Left renal cortex interstitium (tissue), 4 donors: ENCODE results near the gene ACTN1. TPM values are rescaled to one million over a fixed set of nuclear protein-coding genes. Genes with fewer than 3 reads are reported as not detected.

ENCODE experiments used
- DNase-seq, 4 donors: peaks; one replicate each; pipeline ENCODE4 v3.0.0-alpha.2; 2013; ENCODE audit warnings: low read depth in 4 of 4, low spot score in 2 of 4, missing footprints in 1 of 4
- polyA plus RNA-seq, 4 donors: library from polyadenylated mRNA; unstranded; fragments of 120-200 nt; gene quantifications; one replicate each; pipeline ENCODE4 v1.2.1, GENCODE V29; 2013; ENCODE audit not compliant: insufficient read length in 4 of 4

The ACTN1 gene
- polyA plus RNA-seq, 4 donors: 71.6 to 83.5 (median 75.3) TPM

DNA sequence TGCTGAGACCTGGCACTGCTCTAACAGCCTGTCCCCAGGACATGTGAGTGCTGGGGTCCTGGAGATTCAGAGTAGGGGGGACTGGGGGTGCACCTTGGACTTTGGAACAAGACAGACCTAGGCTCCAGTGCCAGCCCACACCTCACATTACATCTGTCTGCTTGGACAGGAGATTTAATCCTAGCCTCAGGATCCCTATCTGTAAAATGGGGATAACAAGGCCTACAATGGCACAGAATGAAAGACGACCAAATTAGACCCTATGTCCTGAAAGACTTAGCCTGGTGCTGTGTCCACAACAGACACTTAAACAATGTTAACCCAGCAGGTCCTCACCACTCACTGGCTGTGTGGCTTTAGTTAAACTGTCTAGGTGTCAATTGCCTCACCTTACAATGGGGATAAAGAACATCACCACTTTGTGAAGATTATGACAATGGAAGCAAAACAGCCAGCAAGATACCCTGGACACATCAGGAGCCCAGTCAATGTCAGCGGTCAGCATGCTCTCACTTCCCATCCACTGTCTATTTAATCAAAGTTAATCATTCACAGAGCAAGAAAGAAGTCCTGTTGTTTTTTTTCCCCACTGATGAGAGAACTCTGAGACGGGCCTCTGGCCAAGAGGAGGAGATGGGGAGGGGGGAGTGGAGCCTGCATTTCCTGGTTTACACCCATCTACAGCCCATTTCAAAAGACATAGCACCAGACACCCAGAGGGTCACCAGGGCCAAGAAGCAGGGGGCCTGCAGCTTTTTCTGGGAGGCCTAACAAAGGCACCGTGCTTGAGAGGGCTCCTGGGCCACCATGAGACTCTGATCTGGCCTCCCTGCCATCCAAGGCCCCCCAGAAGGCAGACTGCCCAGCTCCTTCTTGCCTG, 40.6 kb downstream of the ACTN1 start:
- DNase-seq: no peak

DNA sequence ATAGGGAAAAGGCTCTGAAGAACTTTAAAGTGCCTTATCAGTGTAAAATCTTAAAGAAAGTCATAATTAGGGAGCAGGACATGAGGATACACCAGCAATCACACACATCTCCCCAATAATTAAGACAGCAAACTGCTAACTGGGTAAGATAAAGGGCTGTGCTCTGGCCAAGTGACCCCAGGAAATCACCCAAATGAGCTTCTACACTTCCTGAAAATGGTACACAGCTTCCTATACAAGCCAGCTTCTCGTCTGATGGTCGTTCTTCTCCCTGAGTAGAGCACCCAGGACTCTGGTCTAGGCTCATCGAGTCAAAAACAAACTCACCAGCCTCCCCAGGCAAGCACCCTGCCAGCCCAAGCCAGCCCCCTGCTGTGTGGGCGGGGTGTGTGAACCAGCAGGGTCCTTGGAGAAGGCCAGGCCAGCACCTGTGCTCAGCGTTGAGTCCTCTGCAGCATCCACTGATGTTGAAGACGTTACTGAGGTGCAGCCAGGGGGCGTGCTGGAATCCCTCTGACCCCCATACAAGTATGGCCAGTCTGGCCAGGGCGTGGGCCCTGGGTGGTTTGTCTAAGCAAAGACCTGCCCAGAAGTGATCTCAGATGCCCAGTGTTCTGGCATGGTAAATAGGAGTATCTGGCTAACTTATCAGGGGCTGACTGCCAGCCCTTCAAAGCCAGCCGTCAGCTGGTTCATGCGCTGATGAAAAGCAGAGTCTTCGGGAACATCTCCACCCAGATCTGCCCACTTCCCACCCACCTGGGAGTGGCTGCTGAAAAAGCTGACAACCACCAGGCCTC, 41.4 kb downstream of the ACTN1 start:
- DNase-seq: no peak

DNA sequence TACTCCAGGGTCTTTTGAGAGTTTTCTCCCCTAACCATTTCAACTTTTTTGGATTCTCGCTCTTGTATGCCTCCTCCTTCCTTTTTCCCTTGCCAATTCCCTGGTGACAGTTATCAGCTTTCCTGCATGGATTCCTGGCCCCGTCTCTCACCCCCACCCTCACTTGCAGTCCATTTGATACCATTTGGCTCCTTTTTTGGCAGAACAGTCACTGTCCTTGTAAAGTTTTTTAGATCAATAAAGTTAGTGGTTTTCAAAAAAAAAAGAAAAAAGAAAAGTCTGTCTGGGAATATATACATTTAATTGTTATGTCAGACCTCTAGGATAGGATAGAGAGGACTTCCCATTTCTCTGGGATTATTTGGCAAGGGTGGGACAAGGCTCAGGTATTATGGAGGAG, 42.1 kb downstream of the ACTN1 start:
- DNase-seq: no peak

DNA sequence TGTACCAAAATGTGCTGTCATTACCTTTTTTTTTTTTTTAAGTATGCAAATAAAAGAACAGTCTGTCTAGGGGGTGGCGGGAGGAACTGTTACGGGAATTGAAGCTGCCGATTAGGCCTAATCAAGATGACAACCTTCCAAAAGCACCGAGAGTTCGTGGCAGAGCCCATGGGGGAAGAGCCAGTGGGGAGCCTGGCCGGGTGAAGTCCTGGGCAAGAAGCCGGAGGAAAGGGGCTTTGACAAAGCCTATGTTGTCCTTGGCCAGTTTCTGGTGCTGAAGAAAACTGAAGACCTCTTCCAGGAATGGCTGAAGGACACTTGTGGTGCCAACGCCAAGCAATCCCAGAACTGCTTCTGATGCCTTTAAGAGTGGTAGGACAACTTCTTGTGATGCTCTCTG, 42.6 kb downstream of the ACTN1 start:
- no peak for DNase-seq

GRCh38 chr14:68935761-68936214, 43.3 kb downstream of the ACTN1 start:
- DNase-seq: no peak

- no peak for DNase-seq
Observed at GRCh38 chr14:68934066-68934465, 45.0 kb downstream of the ACTN1 start.

DNA sequence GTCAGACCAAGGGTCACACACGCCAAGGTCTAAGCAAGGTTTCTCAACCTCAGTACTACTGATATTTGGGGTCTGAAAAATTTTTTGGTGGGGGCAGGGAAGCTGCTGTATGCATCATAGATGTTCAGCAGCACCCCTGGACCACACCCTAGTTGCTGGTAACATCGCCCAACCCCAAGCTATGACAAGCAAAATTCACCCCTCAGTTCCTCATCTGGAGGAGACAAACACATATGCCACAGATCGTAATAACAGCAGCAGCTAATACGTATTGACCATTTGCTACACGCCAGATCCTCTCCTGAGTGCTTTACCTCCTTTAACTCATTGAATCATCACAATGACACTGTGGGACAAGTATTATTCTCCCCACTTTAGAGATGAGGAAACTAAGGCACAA, 46.4 kb downstream of the ACTN1 start:
- DNase-seq: no peak

DNA sequence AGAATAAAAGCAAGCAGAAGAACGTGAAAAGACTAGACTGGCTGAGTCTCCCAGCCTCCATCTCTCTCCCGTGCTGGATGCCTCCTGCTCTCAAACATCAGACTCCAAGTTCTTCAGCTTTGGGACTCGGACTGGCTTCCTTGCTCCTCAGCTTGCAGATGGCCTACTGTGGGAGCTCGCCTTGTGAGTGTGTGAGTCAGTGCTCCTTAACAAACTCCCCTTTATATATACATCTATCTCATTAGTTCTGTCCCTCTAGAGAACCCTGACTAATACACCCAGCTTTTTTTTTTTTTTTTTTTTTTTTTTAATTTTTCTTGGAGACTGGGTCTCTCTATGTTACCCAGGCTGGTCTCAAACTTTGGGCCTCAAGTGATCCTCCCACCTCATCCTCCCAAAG, 46.9 kb downstream of the ACTN1 start:
- DNase-seq: no peak

DNA sequence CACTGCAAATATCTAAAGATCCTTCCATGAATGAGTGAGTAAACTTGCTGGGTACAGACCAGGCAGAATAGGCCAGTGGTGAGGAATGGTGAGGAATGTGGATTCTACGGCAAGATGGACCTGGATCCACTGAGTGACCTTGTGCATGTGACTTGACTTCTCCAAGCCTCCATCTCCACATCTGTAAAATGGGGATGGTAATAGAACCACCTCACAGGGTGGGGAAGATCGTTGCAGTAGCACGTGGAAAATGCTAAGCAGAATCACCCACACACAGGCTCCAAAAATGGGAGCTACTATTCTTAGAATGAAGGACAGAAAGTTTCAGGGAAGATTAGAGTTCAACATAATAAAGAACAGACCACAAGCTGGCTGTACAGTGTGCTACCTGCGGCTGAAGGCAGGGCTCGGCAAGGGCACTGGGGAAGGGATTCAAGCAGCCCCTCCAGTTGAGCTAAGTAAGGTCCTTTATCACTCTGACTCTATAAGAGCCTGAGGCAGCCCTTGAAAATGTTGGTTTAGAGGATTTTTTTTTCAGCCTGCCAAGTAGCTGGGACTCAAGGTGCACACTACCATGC, 47.5 kb downstream of the ACTN1 start:
- no peak for DNase-seq

- no peak for DNase-seq
Observed at GRCh38 chr14:68931063-68931462, 48.0 kb downstream of the ACTN1 start.

GRCh38 chr14:68929623-68930307, 49.3 kb downstream of the ACTN1 start:
- DNase-seq: no peak

GRCh38 chr14:68928770-68929550, 50.1 kb downstream of the ACTN1 start:
- DNase-seq: no peak

DNA sequence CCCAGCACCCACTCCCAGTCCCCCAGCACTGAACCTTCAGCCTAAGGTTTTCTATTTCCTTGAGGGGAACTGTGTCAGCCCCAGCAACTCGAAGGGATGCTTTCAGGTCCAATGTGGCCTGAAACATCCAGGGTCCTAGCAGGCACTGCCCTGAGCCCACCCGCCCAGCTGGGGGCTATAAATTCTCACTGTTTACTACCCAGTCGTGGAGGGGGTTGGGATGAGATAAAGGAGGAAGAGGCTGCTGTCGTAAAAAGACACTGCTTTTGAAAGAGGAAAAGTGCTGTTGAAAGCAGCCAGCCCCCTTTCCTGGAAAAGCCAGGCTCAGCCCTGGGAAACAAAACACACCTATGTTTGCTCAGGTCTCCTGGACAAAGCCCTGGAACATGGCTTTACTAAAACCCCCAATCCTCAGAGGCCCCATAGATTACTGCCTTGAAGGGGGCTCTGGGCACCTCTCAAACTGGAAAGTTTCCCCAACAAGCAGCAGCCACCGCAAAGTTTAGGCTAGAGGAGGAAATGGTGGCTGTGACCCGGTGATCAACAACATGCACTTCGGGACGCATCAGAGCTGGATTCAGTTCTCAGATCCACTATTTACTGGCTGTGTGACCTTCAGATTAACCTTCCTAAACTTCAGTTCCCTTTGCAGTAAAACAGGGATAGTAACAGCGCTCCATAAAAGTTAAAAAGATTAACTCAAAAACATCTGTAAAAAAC, 51.0 kb downstream of the ACTN1 start:
- DNase-seq: no peak

- DNase-seq: no peak
Observed at GRCh38 chr14:68927089-68927488, 52.0 kb downstream of the ACTN1 start.

GRCh38 chr14:68926236-68926635, 52.9 kb downstream of the ACTN1 start:
- DNase-seq: no peak

GRCh38 chr14:68925373-68925772, 53.7 kb downstream of the ACTN1 start:
- no peak for DNase-seq

- DNase-seq: no peak
Observed at GRCh38 chr14:68924186-68925158, 54.6 kb downstream of the ACTN1 start.

- DNase-seq: no peak
Observed at GRCh38 chr14:68922886-68923285, 56.2 kb downstream of the ACTN1 start.
